Hippocampal formation (tissue), 2 donors: ENCODE results near the gene SAE1.
"Not testable (repeated sequence)": the region's sequence is repeated elsewhere in the genome, so short reads cannot be mapped to it uniquely, and the experiment has no call there.

Source experiments
- DNase-seq, 2 donors: peaks; one replicate each; lab custom pipeline; 2025; lab: John Stamatoyannopoulos, UW

The SAE1 gene

DNA sequence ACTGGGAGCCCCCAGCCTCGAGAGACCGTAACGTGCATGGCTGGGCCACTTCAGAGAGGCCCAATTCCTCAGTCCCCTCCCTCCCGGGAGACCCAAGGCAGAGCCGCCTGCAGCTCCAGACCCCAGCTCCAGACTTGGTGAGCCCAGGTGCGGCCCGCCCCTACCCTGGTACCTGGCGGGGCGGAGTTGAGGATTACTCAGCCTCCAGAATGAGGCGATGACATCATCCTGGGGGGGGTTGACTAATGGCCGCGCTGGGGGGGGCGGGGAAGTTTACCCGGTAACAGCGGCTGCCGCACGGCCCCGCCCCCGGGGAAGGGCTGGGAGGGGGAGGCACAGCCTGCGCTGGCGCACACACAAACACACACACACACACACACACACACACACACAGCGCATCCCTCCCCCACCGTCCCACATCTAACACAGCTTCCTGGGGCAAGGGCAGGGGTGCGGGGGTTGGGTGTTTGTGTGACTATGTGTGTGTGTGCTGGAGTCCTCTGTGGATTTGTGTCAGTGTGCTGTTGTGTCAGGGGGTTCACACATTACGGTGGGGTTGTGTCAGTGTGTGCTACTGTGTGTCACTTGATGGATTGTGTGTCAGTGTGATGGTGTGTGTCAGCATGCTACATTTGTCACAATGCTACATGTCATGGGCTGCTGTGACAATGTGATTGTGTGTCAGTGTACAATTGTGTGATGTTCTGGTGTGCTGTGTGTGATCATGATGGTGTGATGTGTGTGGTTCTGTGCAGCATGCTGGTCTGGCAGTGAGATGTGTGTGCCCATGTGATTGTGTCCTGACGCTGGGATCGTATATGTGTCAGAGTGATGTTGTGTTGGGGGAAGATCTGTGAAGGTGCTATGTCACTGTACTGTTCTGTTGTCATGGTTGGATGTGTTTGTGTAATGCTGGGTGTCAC, 110.6 kb downstream of the SAE1 start:
- DNase-seq = peak in 1 of 2 donors; percentile 18

DNA sequence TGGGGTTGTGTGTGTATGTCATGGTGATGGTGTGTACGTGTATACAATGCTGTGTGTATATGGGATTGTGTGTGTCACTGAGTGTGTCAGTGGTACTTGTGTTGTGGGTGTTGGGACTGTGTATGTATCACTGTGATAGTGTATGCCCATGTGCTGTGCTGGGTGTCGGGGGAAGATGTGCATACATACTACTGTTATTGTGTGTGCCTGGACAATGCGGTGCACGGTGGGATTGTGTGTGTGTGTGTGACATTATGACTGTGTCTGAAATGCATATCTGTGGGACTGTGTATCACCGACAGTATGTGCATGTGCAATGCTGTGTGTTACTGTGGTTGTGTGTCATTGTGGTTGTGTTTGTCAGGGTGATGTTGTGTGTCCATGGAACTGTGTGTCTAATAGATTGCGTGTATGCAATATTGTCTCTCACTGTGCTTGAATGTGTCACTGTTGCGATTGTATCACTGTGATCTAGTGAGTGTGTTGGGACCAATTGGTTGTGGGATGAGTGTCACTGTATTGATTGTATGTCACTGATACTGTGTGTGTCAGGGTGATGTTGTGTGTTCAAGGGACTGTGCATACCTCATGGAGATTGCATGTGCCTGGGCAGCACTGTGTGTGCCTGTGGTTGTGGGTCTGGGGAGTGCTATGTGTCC, 111.4 kb downstream of the SAE1 start:
- no peak for DNase-seq

DNA sequence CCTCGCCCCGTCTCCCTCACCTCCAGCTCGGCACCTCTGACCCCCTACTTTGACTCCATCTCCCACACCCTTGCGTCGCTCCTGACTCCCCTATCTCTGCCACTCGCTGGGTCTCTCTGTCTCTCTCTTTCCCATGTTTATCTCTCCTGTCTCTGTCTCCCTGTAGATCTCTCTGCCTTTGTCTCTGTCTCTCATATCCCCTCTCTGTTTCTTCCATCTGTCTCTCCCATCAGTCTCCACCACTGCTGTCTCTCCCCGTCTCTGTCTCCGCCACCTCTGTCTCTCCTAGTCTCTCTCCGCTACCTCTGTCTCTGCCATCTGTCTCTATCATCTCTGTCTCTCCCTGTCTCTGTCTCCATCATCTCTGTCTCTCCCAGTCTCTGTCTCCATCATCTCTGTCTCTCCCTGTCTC, 112.7 kb downstream of the SAE1 start:
- no peak for DNase-seq

DNA sequence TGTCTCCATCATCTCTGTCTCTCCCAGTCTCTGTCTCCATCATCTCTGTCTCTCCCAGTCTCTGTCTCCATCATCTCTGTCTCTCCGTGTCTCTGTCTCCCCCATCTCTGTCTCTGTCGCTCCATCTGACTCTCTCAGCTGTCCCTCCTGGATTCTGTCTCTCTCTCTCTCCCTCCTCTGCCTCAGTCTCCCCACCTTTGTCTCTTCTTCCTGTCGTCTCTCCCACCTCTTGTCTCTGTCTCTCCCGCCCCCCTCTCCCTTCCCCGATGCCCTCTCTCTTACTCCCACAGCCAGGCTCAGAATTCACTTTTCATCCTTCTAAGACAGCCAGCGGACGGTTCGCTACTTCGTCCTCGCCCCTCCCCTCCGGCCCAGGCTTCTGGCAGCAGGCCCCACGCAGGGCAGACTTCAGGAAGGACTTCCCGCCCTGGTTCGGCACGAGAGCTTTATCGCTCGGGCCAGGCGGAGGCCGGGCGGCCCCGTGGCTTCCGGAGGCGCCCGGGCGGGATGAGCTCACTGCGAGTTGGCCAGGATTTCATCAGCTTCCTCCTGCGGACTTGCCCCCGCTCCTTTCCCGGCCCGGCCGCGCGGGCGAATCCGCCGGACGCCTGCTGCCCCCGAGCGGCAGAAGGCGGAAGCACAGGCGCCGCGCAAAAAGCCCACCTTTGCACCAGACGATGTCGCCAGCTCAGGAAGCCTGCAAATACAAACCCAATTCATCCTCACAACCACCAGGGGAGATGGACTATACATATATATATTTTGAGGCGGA, 113.3 kb downstream of the SAE1 start:
- peak; percentile 69 to 78 for DNase-seq

DNA sequence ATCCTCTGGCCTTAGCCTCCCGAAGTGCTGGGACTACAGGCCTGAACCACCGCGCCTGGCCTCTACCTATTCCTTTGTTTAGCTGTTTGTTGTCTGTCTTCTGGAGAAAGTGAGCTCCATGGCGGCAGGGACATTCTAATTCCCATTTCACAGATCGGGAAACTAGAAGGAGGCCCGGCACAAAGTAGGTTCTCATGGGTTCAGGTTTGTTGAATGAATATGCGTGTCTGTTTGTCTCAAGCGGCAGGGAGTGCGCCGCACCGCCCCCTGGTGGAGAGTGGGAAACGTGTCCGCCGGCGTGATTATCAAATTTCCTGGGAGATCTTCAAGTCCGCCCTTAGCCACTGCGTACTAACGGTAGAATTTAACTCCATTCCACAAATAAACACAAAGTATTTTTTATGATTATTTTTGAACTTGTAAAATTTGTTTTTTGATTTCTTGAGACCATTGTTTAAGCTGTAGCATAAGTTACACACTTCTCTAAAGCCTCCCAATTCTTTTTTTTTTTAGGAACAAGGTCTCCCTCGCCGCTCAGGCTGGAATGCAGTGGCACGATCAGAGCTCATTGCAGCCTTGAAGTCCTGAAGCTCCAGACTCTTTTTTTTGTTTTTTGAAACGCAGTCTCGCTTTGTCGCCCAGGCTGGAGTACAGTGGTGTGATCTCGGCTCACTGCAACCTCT, 116.8 kb downstream of the SAE1 start:
- DNase-seq = peak; percentile 20 to 48

DNA sequence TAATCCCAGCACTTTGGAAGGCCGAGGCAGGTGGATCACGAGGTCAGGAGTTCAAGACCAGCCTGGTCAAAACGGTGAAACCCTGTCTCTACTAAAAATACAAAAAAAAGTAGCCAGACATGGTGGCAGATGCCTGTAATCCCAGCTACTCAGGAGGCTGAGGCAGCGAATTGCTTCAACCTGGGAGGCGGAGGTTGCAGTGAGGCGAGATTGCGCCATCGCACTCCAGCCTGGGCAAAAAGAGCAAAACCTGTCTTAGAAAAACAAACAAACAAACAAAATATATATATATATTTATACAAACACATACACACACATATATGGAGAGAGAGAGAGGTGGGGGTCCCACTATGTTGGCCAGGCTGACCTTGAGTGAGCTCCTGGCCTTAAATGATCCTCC, 122.4 kb downstream of the SAE1 start:
- DNase-seq = not testable (repeated sequence)

DNA sequence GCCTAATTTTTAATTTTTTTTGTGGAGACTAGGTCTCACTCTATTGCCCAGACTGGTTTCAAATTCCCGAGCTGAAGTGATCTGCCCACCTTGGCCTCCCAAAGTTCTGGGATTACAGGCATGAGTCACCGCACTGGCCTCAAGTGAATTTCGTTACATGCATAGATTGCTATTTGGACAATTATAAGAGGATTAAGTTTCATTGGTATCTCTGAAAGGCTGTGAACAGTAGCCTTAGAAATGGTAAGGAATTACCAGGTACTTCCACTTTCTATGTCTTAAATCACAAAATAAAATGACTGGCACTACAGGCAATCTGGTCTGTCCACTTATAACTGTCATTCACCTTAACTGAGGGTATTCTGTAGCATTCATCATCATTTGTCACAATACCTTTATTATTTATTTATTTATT, 122.8 kb downstream of the SAE1 start:
- DNase-seq = no peak

DNA sequence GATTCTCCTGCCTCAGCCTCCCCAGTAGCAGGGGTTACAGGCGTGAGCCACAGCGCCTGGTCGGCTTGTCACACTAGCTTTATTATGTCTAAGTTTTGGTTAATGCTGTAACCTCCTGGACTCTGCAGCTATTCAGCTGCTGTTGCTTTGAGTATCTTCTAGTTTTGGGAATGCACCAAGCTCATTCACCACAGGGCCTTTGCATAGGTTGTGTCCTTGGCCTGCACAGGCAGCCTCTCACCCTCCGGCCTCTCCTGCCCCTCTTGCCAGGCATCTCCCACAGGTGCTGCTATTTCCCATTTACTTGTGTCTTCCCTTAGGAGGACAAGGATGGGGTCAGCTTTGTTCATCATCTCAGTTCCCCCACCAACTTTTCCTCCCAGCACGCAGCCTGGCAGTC, 123.3 kb downstream of the SAE1 start:
- DNase-seq = no peak

DNA sequence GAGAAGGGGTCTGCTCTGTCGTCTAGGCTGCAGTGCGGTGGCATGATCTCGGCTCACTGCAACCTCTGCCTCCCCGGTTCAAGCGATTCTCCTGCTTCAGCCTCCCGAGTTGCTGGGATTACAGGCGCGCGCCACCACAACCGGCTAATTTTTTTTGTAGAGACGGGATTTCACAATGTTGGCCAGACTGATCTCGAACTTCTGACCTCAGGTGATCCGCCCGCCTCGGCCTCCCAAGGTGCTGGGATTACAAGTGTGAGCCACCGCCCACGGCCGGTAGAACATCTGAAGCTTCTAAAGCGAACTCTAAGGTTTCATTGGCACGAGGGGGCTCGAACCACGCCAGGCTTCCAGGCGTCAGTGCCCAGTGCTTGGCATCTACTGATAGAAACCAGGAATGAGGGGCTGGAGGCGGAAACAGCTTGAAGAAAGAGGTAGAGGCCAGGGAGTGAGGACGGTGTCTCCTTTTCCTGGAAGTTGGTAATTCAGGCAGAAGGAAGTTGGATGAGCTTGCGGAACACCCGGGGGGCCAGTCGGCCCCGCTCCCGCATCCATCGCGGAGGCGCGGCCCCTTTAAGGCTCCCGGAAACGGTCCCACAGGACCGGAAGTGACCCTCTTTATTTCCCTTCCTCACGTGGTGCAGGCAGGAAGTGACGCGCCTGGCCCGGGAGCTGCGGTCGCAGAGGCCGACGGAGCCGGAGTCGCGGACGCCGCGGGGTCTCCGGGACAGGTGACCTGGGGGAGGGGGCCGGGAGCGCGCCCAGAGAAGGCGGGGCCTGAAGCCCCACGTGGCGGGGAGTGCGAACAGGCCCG, 125.5 kb downstream of the SAE1 start, which contains the start of gene CCDC9:
Gene CCDC9, plus strand, starts transcription at position 647 of the 814 bp plus-strand sequence. CDS start 1,876 bp downstream, outside the sequence.
- DNase-seq = peak; percentile 93 to 98

DNA sequence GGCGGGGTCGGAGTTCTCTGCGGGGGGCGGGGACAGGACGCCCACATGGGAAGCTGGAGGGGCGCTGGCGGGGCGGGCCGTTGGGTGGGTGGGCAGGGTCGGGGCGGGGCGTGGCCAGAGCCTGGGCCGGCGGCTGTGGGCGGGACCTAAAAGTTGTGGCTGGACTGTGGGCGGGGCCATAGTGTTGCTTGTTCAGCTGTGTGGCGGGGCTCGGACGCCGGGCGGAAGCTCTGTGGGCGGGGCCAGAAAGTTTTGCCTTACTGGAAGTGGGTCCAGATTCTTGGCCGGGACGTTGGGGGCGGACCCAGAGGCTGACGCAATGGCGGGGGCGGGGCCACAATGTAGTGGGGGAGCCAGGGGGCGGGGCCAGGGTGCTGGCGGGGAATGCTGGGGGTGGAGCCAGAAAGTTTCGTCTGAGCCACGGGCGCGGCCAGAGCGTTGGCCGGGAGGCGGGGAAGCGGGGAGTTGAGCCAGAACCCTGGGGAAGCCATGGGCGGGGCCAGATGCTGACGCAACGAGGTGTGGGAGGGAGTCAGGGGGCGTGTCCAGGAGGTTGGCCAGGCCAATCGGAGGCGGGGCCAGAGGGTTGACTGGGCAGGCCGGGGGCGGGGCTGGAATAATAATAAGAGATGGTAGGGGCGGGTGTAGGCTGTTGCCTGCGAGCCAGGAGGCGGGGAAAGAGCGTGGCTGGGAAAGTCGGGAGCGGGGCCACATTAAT, 126.2 kb downstream of the SAE1 start:
- peak; percentile 100 for DNase-seq

DNA sequence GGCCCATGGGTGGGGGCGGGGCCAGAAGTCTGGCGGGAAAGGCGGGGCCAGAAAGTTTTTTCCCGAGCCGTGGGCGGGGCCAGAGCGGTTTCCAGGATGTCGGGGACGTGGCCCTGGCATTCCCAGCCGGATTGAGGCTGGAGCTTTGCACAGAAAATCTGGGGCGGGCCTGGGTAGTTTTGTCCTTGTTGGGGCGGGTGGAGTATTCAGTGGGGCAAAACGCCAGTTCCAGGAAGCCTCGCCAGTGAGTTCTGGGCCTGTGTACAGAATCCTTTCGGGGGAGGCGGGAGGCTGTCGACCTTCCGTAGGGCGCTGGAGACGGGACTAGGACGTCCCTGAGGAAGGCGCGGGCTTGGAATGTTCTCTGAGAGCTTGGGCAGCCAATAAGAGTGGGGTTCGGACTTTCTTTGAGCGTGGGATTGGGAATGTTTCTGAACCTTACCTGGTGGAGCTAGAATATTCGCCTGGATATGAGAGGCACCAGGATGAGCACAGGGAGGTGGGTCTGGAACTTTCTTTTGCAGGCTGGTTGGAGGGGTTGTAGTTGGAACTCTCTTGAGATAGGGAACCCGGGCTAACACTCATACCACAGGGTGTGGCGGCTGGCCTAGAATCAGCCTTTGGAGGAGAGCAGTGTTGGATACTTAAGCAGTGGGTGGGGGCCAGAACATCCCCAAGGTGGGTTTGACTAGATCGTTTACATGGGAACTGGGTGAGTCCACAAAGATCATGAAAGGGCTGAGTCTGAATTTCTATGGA, 127.0 kb downstream of the SAE1 start:
- DNase-seq = no peak

DNA sequence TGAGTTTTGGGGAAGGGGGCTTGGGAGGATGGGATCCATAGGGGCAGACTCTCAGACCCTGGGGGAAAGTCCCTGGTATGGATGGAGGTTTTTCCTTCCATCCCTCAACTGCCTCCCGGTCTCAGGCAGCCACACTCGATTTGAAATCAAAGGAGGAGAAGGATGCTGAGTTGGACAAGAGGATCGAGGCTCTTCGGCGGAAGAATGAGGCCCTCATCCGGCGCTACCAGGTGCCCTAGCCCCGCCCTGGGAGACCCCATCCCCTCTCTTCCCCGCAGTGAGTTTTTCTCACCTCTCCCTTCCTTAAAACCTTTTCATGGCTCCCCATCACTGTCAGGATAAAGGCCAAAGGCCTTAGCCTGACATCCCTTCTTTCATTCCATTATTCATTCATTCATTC, 127.8 kb downstream of the SAE1 start:
- DNase-seq = no peak

DNA sequence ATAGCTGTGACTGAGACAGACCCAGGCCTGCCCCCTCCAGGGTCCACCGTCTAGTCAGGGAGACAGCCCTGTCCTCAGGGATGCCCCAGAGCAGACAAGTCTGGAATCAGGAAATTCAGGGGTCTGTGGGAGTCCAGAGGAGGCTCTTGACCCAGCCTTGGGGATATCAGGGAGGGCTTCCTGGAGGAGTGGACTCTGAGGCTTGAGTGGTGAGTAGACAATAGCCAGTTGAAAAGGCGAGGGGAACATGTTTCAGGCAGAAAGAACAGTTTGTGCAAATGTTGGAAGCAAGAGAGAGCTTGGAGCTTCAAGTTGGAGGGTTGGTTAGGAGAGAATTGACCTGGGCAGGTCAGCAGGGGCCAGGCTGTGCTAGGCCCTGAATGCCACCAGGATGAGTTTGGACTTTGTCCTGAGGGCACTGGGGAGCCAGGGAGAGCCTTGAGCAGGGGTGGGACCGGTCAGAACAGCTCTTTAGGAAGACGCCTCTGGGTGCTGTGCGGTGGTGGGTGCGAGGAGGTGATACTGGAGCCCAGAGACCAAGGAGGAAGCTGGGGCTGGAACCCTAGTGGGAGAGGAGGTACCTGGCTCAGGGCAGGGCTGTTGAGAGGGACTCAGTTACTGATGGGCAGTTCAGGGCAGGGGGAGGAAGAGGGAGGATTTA, 128.4 kb downstream of the SAE1 start:
- no peak for DNase-seq
